PC-9 (cell line): ENCODE measurements around the gene BICDL2.

Source experiments
- CTCF ChIP-seq: fragments of 200-600 bp; sonication (generic); conservative IDR thresholded peaks from 2 replicates; pipeline ENCODE4 v1.6.1; 2017; ENCODE audit warnings: mixed run types, antibody characterized with exemption, mild to moderate bottlenecking, moderate library complexity
- EZH2 ChIP-seq: fragments of 200-600 bp; sonication (generic); IDR thresholded peaks from 2 replicates; pipeline ENCODE4 v1.8.0; 2017; ENCODE audit warnings: antibody characterized with exemption, low read depth

GRCh38 chr16:3013491-3013951 lies 23.2 kb downstream of the BICDL2 start:
- TF ChIP-seq CTCF (peak; percentile 26; the same call in 1 of the 2 replicates), EZH2 (no peak)
